ENCODE data around the gene OGT.

DNA sequence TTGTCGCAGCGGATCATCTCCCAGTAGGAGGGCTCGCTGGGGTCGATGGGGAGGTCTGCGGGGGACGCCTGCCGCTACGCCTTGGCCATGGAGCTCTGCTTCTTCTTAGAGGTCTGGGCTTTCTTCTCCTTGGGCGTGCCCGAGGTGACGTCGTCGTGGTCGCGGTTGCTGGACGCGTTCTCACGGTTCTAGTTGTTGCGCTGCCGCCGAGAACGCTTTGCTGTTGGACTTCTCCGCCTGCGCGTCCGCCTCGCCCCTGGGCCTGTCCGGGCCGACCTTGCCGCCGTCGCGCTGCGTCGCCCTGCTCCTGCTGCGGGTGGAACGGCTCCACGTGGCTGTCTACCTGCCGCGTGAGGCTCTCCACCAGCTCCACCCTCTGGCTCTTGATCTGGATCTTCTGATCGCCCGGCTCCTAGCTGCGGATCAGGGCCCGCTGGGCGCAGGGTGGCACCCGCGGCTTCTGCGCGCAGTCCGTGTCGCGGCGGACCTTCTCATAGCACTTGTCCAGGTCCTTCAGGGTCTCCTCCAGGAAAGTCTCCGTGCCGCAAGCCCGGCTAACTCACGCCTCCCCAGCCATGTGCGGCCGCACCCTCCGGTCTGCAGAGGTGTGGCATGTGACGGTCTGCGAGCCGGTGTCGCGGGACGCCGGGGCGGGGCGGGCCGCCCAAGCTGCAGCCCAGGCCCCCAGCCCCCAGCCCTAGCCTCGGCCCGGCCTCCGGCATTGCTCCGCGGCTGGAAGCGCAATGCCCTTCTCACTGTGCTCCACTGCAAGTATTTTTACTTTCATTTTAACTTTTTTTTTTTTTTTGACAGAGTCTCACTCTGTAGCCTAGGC lies 40.5 kb upstream of the OGT start:
- TF ChIP-seq, protein P1, sequence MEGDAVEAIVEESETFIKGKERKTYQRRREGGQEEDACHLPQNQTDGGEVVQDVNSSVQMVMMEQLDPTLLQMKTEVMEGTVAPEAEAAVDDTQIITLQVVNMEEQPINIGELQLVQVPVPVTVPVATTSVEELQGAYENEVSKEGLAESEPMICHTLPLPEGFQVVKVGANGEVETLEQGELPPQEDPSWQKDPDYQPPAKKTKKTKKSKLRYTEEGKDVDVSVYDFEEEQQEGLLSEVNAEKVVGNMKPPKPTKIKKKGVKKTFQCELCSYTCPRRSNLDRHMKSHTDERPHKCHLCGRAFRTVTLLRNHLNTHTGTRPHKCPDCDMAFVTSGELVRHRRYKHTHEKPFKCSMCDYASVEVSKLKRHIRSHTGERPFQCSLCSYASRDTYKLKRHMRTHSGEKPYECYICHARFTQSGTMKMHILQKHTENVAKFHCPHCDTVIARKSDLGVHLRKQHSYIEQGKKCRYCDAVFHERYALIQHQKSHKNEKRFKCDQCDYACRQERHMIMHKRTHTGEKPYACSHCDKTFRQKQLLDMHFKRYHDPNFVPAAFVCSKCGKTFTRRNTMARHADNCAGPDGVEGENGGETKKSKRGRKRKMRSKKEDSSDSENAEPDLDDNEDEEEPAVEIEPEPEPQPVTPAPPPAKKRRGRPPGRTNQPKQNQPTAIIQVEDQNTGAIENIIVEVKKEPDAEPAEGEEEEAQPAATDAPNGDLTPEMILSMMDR (IDR thresholded peaks at IDR 0.05), result no peak
- no peak for TF ChIP-seq POLR2A (IDR thresholded peaks at IDR 0.05)
